Urinary bladder (tissue), 4 donors: Measurements from ENCODE around the gene JPT1. TPM values are rescaled to one million over a fixed set of nuclear protein-coding genes. Genes with fewer than 3 reads are reported as not detected.
"Not testable (repeated sequence)": the region's sequence is repeated elsewhere in the genome, so short reads cannot be mapped to it uniquely, and the experiment has no call there.

Experiments used
- DNase-seq: peaks from one replicate; pipeline ENCODE4 v3.0.0-alpha.2; 2015; ENCODE audit errors: extremely low spot score
- H3K27ac ChIP-seq: one replicate; pipeline ENCODE4 v1.5.1; 2013; ENCODE audit warnings: low read depth, mild to moderate bottlenecking, moderate library complexity
- H3K36me3 ChIP-seq: one replicate; pipeline ENCODE4 v1.6.1; 2013; ENCODE audit warnings: mild to moderate bottlenecking, moderate library complexity; ENCODE audit not compliant: insufficient read depth
- H3K4me1 ChIP-seq: one replicate; pipeline ENCODE4 v1.6.1; 2013; ENCODE audit warnings: mild to moderate bottlenecking, moderate library complexity; ENCODE audit not compliant: insufficient read depth
- H3K4me3 ChIP-seq: one replicate; pipeline ENCODE4 v1.5.1; 2013; ENCODE audit warnings: low read depth, low read length
- whole genome bisulfite sequencing: extraction: QIAGEN DNeasy Blood & Tissue Kit; methylation state at CpG from one replicate; pipeline ENCODE4 v1.1.7; 2013; 5-methylcytosine and 5-hydroxymethylcytosine counted together
- polyA plus RNA-seq: library from polyadenylated mRNA; stranded (reverse); fragments of 200-250 nt; gene quantifications from one replicate; pipeline ENCODE4 v1.2.3, GENCODE V29; 2013
- total RNA-seq: library from RNA; depleted of rRNA; stranded (reverse); fragments of >200 nt; gene quantifications from one replicate; pipeline ENCODE4 v1.2.3, GENCODE V29; 2014
- donor health status: healthy with polysubstance abuse.
- donor health status: healthy.

The JPT1 gene
- total and polyA plus RNA-seq, 2 donors = 43.9 to 49.8 TPM

- Histone ChIP-seq H3K36me3 (peaks cover 11% of the 10 kb centered on the region), H3K4me1 (no peaks in the 10 kb centered on the region)
- 95% methylated on average over 11 of the region's 11 CpGs for WGBS
Observed at GRCh38 chr17:75174996-75175395, 20.7 kb upstream of the JPT1 start.

GRCh38 chr17:75173526-75173925 lies 19.2 kb upstream of the JPT1 start:
- peaks cover 11% of the 10 kb centered on the region for H3K36me3 ChIP-seq
- no peak overlapping the region for H3K4me3 ChIP-seq
- H3K4me1 ChIP-seq = no peaks in the 10 kb centered on the region
- DNase-seq = no peak
- 86% methylated on average over 4 of the region's 4 CpGs for WGBS
- no peak overlapping the region for H3K27ac ChIP-seq

More at GRCh38 chr17:75174996-75175395, 20.7 kb upstream of the JPT1 start:
- Histone ChIP-seq H3K27ac (no peak overlapping the region), H3K4me3 (no peak overlapping the region)
- no peak for DNase-seq

GRCh38 chr17:75168998-75169397 lies 14.7 kb upstream of the JPT1 start:
- no peak overlapping the region for H3K4me3 ChIP-seq
- no peak for DNase-seq
- H3K27ac ChIP-seq = no peak overlapping the region
- no peaks in the 10 kb centered on the region for H3K4me1 ChIP-seq
- WGBS = 91% methylated on average over 4 of the region's 4 CpGs
- H3K36me3 ChIP-seq = peaks cover 6% of the 10 kb centered on the region

- 99% methylated on average over 15 of the region's 15 CpGs for WGBS
Observed at GRCh38 chr17:75164606-75165005, 10.3 kb upstream of the JPT1 start.

GRCh38 chr17:75163074-75163473 lies 8.8 kb upstream of the JPT1 start:
- WGBS = 92% methylated on average over 5 of the region's 5 CpGs
- H3K27ac ChIP-seq = no peak overlapping the region
- no peaks in the 10 kb centered on the region for H3K4me1 ChIP-seq
- H3K4me3 ChIP-seq = no peak overlapping the region
- no peak for DNase-seq
- no peaks in the 10 kb centered on the region for H3K36me3 ChIP-seq

More at GRCh38 chr17:75164606-75165005, 10.3 kb upstream of the JPT1 start:
- DNase-seq, H3K36me3 ChIP-seq, H3K4me3 ChIP-seq, H3K4me1 ChIP-seq, H3K27ac ChIP-seq: not testable (repeated sequence)

- H3K4me3 ChIP-seq = no peak overlapping the region
- H3K4me1 ChIP-seq = no peaks in the 10 kb centered on the region
- no peak for DNase-seq
- H3K27ac ChIP-seq = no peak overlapping the region
- 92% methylated on average over 5 of the region's 5 CpGs for WGBS
- no peaks in the 10 kb centered on the region for H3K36me3 ChIP-seq
Observed at GRCh38 chr17:75160211-75160610, 5.9 kb upstream of the JPT1 start.

GRCh38 chr17:75159196-75160031 lies 5.1 kb upstream of the JPT1 start:
- Histone ChIP-seq H3K27ac (peak overlapping the region; percentile 41), H3K4me1 (no peaks in the 10 kb centered on the region), H3K4me3 (no peak overlapping the region), H3K36me3 (no peaks in the 10 kb centered on the region)
- no peak for DNase-seq
- 89% methylated on average over 4 of the region's 4 CpGs for whole genome bisulfite sequencing

GRCh38 chr17:75158480-75158879 lies 4.2 kb upstream of the JPT1 start:
- H3K27ac ChIP-seq, DNase-seq, H3K4me3 ChIP-seq, H3K36me3 ChIP-seq, H3K4me1 ChIP-seq: not testable (repeated sequence)
- 90% methylated on average over 8 of the region's 8 CpGs for WGBS

GRCh38 chr17:75155191-75155601 lies 884 bp upstream of the JPT1 start:
- WGBS = 89% methylated on average over 3 of the region's 3 CpGs
- Histone ChIP-seq H3K27ac (no peak overlapping the region), H3K36me3 (no peaks in the 10 kb centered on the region), H3K4me3 (no peak overlapping the region), H3K4me1 (no peaks in the 10 kb centered on the region)
- DNase-seq = no peak

GRCh38 chr17:75153780-75154194 lies 525 bp downstream of the JPT1 start:
- no peaks in the 10 kb centered on the region for H3K4me1 ChIP-seq
- no peaks in the 10 kb centered on the region for H3K36me3 ChIP-seq
- under 1% methylated on average over 35 of the region's 35 CpGs for WGBS
- no peak overlapping the region for H3K27ac ChIP-seq
- DNase-seq = no peak
- H3K4me3 ChIP-seq = peak overlapping the region; percentile 74

GRCh38 chr17:75152922-75153779 lies 1.2 kb downstream of the JPT1 start:
- H3K36me3 ChIP-seq = no peaks in the 10 kb centered on the region
- WGBS = 5% methylated on average over 28 of the region's 28 CpGs
- no peak overlapping the region for H3K27ac ChIP-seq
- no peak for DNase-seq
- peak overlapping the region; percentile 74 for H3K4me3 ChIP-seq
- no peaks in the 10 kb centered on the region for H3K4me1 ChIP-seq

GRCh38 chr17:75152523-75152921 lies 1.8 kb downstream of the JPT1 start:
- H3K4me3 ChIP-seq = no peak overlapping the region
- WGBS = 86% methylated on average over 6 of the region's 6 CpGs
- DNase-seq = no peak
- H3K4me1 ChIP-seq = no peaks in the 10 kb centered on the region
- no peaks in the 10 kb centered on the region for H3K36me3 ChIP-seq
- H3K27ac ChIP-seq = no peak overlapping the region

GRCh38 chr17:75151930-75152329 lies 2.4 kb downstream of the JPT1 start:
- H3K36me3 ChIP-seq = no peaks in the 10 kb centered on the region
- WGBS = 88% methylated on average over 6 of the region's 6 CpGs
- H3K4me1 ChIP-seq = no peaks in the 10 kb centered on the region
- H3K4me3 ChIP-seq = no peak overlapping the region
- no peak for DNase-seq
- no peak overlapping the region for H3K27ac ChIP-seq
